K562 (cell line): Measurements from ENCODE around the gene CADPS2.

ENCODE experiments used
- CHCHD3 ChIP-seq: fragments of 250-450 bp; sonication (Bioruptor Pico); IDR thresholded peaks from 2 replicates; pipeline ENCODE4 v2.1.2; 2022; ENCODE audit warnings: mild to moderate bottlenecking
- CTCF ChIP-seq, 3 experiments: IDR thresholded peaks in 2 of 3; conservative IDR thresholded peaks in 1 of 3; 2 replicates each; pipeline ENCODE4 v1.5.1; 2011 to 2012; ENCODE audit warnings: low read length in 3 of 3, mild to moderate bottlenecking in 3 of 3, control low read depth in 2 of 3, improper control_type of control experiment in 1 of 3, inconsistent platforms in 1 of 3, low read depth in 1 of 3, mixed read lengths in 1 of 3, moderate library complexity in 1 of 3; ENCODE audit not compliant: insufficient read depth in 2 of 3
- GATAD2B ChIP-seq: fragments of 450-650 bp; IDR thresholded peaks from 2 replicates; pipeline ENCODE4 v1.6.1; 2017; ENCODE audit warnings: mild to moderate bottlenecking, borderline replicate concordance
- POLR2A ChIP-seq: fragments of 450-650 bp; conservative IDR thresholded peaks from 2 replicates; pipeline ENCODE4 v1.6.1; 2016
- SPI1 ChIP-seq: IDR thresholded peaks from 2 replicates; pipeline ENCODE4 v1.6.1; 2011; ENCODE audit warnings: low read depth, low read length, control low read depth, borderline replicate concordance

- TF ChIP-seq POLR2A (no peak), CHCHD3 (CRISPR knock-in tag) (no peak), SPI1 (no peak), GATAD2B (no peak), CTCF (IDR thresholded peaks at IDR 0.05 in 2 of 3, conservative IDR thresholded peaks at IDR 0.05 in 1 of 3; ENCODE audit: insufficient read depth in 2 of 3, low read depth in 1 of 3, low read length in 3 of 3) (no peak)
Measured at GRCh38 chr7:122702872-122703510, 183.3 kb downstream of the CADPS2 start, which contains the start of gene RNF148.
